Adrenal gland (tissue), 5 donors: ENCODE results near the gene SOWAHA.

ENCODE experiments used
- CTCF ChIP-seq, 6 experiments: fragments of 450-650 bp in 4 of 6; fragments of 200-600 bp in 2 of 6; sonication (generic) in 1 of 6; IDR thresholded peaks; 1 replicate in 5 of 6; 2 replicates in 1 of 6; pipeline versions ENCODE4 v1.5.1 to v1.8.0; 2016 to 2021; ENCODE audit warnings: antibody characterized with exemption in 6 of 6, mild to moderate bottlenecking in 2 of 6, moderate library complexity in 1 of 6
- POLR2A ChIP-seq, 2 donors: fragments of 450-650 bp; IDR thresholded peaks; one replicate each; pipeline ENCODE4 v1.6.1; 2017; ENCODE audit warnings: antibody characterized with exemption in 2 of 2, mild to moderate bottlenecking in 2 of 2, moderate library complexity in 1 of 2
- donor health status: DM: no; HTN: no; CAD: no.

DNA sequence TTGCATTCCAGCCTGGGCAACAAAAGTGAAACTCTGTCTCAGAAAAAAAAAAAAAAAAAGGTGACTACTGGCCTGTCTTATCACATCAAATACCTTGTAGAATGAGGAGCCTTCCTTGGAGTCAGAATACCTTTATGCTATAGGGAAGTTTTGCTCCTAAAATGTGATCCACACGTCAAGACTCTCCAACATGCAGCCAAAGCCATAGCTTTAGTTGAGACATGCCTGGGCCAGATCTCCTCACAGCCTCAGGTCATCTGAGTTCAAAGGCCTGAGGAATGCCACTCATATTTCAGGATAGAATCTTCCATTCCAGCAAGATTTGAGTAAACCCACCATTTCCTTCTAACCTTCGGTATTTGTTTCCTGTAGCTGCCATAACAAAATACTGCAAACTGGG lies 13.7 kb upstream of the SOWAHA start:
- no peak for TF ChIP-seq CTCF (IDR thresholded peaks at IDR 0.05)
- TF ChIP-seq POLR2A (IDR thresholded peaks at IDR 0.05), result no peak
